Panc1 (cell line): ENCODE results near the gene FAM43A. TPM values are rescaled to one million over a fixed set of nuclear protein-coding genes. Genes with fewer than 3 reads are reported as not detected.

Experiments
- ATAC-seq: fragments of 200-7000 bp; cut with Tn5 transposase; 2 replicates; pipeline ENCODE4 v1.9.1; 2020; ENCODE audit warnings: mild to moderate bottlenecking, moderate library complexity
- BruUV-seq: library from RNA; stranded (reverse); fragments of 400-500 nt; replicated peaks from 2 replicates; lab custom pipeline; 2021; lab: Mats Ljungman, UMichigan
- CTCF ChIA-PET: fragments of 300-600 bp; sonication (Branson Sonifier 250); formaldehyde crosslinking; loops from one replicate; lab custom pipeline; 2022; ENCODE audit warnings: antibody characterized with exemption; lab: Charles Lee
- POLR2A ChIA-PET: fragments of 300-600 bp; sonication (Branson Sonifier 250); formaldehyde crosslinking; loops from one replicate; lab custom pipeline; 2022; ENCODE audit warnings: antibody characterized with exemption; lab: Charles Lee
- DNase-seq: peaks from one replicate; pipeline ENCODE4 v3.0.0-alpha.2; 2010; ENCODE audit warnings: low read depth, low spot score
- H3K27ac ChIP-seq: 2 replicates; pipeline ENCODE4 v1.5.1; 2011; ENCODE audit warnings: mild to moderate bottlenecking, low read length, inconsistent platforms
- H3K27me3 ChIP-seq: fragments of 200-500 bp; sonication (Bioruptor generic); 2 replicates; pipeline ENCODE4 v1.6.0; 2014; ENCODE audit warnings: low read length, inconsistent platforms; ENCODE audit not compliant: control insufficient read depth, insufficient read depth
- H3K36me3 ChIP-seq: fragments of 200-500 bp; sonication (Bioruptor generic); 2 replicates; pipeline ENCODE4 v1.5.1; 2014; ENCODE audit warnings: inconsistent platforms, mild to moderate bottlenecking, low read length, moderate library complexity; ENCODE audit not compliant: control insufficient read depth, insufficient read depth
- H3K4me1 ChIP-seq: 2 replicates; pipeline ENCODE4 v1.5.1; 2011; ENCODE audit warnings: inconsistent platforms, mild to moderate bottlenecking, low read length, moderate library complexity; ENCODE audit not compliant: control insufficient read depth, insufficient read depth
- H3K4me3 ChIP-seq, 2 experiments: 2 replicates each; pipeline ENCODE4 v1.5.1; 2011 to 2012; ENCODE audit warnings: low read depth in 2 of 2, low read length in 2 of 2, mild to moderate bottlenecking in 2 of 2, inconsistent platforms in 1 of 2, moderate library complexity in 1 of 2
- H3K9me3 ChIP-seq: fragments of 200-500 bp; sonication (Bioruptor generic); 2 replicates; pipeline ENCODE4 v1.5.1; 2014; ENCODE audit warnings: low read depth, mild to moderate bottlenecking, inconsistent platforms, low read length, moderate library complexity; ENCODE audit not compliant: control insufficient read depth, insufficient read depth
- POLR2AphosphoS5 ChIP-seq: IDR thresholded peaks from 2 replicates; pipeline ENCODE4 v1.6.1; 2012; ENCODE audit warnings: mild to moderate bottlenecking, low read depth, low read length, moderate library complexity
- SIN3A ChIP-seq: IDR thresholded peaks from 2 replicates; pipeline ENCODE4 v1.6.1; 2012; ENCODE audit warnings: low read depth, mild to moderate bottlenecking, low read length, moderate library complexity, borderline replicate concordance; ENCODE audit not compliant: insufficient read depth
- TCF7L2 ChIP-seq: IDR thresholded peaks from 2 replicates; pipeline ENCODE4 v1.6.1; 2011; ENCODE audit warnings: mild to moderate bottlenecking, low read depth, low read length, inconsistent platforms
- in situ Hi-C: cut with HindIII; loops from 2 replicates; pipeline ENCODE4 v1.10.0; 2016; ENCODE audit warnings: low sequenced_read_pairs, low pct_unique_long_range_greater_than_20kb
- intact Hi-C: fragments of 100-400 bp; cut with micrococcal nuclease; formaldehyde crosslinking; loops from one replicate; pipeline ENCODE4 v1.10.0; 2022; ENCODE audit not compliant: unreplicated experiment
- total RNA-seq: library from RNA; stranded (reverse); gene quantifications from one replicate; pipeline ENCODE4 v1.2.1, GENCODE V29; 2021; ENCODE audit not compliant: unreplicated experiment
- TF ChIP-seq, protein P1 (sequence below), 2 experiments: IDR thresholded peaks; 2 replicates each; pipeline ENCODE4 v1.6.1; 2011 to 2012; ENCODE audit warnings: low read depth in 2 of 2, control low read depth in 1 of 2, low read length in 1 of 2, mild to moderate bottlenecking in 1 of 2, moderate library complexity in 1 of 2; ENCODE audit not compliant: insufficient read depth in 1 of 2
- TF ChIP-seq, protein P2 (sequence below): fragments of 450-650 bp; IDR thresholded peaks from 2 replicates; pipeline ENCODE4 v1.5.1; 2017; ENCODE audit warnings: mild to moderate bottlenecking

Gene FAM43A
- total RNA-seq, 1 experiment from 2014 or later: 51.4 TPM

DNA sequence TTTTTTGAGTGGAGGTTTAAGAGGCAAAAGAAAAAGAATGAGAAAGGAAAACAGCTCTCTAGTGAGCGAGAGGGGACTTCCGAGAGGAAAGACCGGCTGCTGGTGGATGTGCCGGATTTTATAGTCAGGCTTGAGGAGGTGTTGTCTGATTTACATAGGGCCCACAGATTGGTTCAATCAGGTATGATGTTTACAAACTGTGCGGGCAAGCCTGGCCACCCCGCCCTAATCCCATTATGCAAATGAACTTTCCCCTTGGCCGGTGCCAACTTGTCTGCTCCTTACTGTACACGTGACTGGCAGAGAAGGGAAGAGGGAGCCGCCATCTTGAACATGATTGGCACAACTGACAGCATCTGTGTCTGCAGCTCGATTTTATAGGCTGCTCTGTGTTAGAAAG lies 44.7 kb downstream of the FAM43A start:
- peaks cover 4% of the 10 kb centered on the region; the same call in 1 of the 2 replicates for H3K9me3 ChIP-seq
- H3K4me1 ChIP-seq: peaks cover 6% of the 10 kb centered on the region
- no peak for DNase-seq
- H3K27ac ChIP-seq: no peak overlapping the region
- no peaks in the 10 kb centered on the region for H3K27me3 ChIP-seq
- TF ChIP-seq, protein P1, sequence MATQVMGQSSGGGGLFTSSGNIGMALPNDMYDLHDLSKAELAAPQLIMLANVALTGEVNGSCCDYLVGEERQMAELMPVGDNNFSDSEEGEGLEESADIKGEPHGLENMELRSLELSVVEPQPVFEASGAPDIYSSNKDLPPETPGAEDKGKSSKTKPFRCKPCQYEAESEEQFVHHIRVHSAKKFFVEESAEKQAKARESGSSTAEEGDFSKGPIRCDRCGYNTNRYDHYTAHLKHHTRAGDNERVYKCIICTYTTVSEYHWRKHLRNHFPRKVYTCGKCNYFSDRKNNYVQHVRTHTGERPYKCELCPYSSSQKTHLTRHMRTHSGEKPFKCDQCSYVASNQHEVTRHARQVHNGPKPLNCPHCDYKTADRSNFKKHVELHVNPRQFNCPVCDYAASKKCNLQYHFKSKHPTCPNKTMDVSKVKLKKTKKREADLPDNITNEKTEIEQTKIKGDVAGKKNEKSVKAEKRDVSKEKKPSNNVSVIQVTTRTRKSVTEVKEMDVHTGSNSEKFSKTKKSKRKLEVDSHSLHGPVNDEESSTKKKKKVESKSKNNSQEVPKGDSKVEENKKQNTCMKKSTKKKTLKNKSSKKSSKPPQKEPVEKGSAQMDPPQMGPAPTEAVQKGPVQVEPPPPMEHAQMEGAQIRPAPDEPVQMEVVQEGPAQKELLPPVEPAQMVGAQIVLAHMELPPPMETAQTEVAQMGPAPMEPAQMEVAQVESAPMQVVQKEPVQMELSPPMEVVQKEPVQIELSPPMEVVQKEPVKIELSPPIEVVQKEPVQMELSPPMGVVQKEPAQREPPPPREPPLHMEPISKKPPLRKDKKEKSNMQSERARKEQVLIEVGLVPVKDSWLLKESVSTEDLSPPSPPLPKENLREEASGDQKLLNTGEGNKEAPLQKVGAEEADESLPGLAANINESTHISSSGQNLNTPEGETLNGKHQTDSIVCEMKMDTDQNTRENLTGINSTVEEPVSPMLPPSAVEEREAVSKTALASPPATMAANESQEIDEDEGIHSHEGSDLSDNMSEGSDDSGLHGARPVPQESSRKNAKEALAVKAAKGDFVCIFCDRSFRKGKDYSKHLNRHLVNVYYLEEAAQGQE (IDR thresholded peaks at IDR 0.05; ENCODE audit: insufficient read depth in 1 of 2, low read depth in 2 of 2, low read length in 1 of 2): no peak
- TF ChIP-seq SIN3A (no peak), POLR2AphosphoS5 (no peak), TCF7L2 (no peak)
- TF ChIP-seq, protein P2, sequence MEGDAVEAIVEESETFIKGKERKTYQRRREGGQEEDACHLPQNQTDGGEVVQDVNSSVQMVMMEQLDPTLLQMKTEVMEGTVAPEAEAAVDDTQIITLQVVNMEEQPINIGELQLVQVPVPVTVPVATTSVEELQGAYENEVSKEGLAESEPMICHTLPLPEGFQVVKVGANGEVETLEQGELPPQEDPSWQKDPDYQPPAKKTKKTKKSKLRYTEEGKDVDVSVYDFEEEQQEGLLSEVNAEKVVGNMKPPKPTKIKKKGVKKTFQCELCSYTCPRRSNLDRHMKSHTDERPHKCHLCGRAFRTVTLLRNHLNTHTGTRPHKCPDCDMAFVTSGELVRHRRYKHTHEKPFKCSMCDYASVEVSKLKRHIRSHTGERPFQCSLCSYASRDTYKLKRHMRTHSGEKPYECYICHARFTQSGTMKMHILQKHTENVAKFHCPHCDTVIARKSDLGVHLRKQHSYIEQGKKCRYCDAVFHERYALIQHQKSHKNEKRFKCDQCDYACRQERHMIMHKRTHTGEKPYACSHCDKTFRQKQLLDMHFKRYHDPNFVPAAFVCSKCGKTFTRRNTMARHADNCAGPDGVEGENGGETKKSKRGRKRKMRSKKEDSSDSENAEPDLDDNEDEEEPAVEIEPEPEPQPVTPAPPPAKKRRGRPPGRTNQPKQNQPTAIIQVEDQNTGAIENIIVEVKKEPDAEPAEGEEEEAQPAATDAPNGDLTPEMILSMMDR: no peak
- H3K36me3 ChIP-seq: no peaks in the 10 kb centered on the region
- intact Hi-C loops (no loop called here), in situ Hi-C loops (no loop called here)
- ATAC-seq: no peak
- ChIA-PET POLR2A (no interaction called here), CTCF (no interaction called here)
- BruUV-seq: no TSS peak
- no peak overlapping the region for H3K4me3 ChIP-seq

DNA sequence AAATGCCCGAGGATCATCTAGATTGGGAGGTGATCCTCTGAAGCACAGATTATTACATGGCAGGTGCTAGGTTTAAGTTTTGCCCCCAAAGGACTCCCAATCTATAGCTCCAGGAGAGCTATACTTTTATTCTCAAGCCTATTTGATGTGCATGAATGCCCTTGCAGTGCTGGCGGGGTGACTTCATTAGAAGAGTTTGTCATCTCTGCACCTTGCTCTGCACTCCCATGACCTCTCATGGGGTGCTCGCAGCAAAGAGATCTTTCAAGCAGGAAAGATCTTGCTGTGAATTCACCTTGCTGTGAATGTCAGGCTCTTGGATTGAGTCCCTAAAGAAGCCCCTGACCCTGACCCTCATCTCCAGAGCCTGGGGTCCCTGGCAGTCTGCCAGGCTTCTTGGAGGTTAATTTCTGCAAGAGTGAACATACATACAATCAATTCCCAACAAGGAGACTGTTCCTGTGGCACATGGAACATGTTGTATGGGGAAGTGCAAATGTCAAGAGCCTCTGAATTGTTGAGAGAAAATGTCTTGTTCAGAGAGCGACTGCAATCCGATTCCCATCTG lies 45.9 kb downstream of the FAM43A start:
- no peak overlapping the region for H3K4me3 ChIP-seq
- no TSS peak for BruUV-seq
- ChIA-PET CTCF (interaction anchor here (0.6 kb wide), 1 partner anchor 9 kb away, joined by 3 read pairs; no protein-coding TSS in a partner anchor), POLR2A (no interaction called here)
- peaks cover 6% of the 10 kb centered on the region for H3K4me1 ChIP-seq
- no peak for TF ChIP-seq POLR2AphosphoS5
- TF ChIP-seq, protein P1 (IDR thresholded peaks at IDR 0.05; ENCODE audit: insufficient read depth in 1 of 2, low read depth in 2 of 2, low read length in 1 of 2): no peak
- no peak for TF ChIP-seq TCF7L2
- no peak for TF ChIP-seq SIN3A
- TF ChIP-seq, protein P2: no peak
- peaks cover 6% of the 10 kb centered on the region; the same call in 1 of the 2 replicates for H3K9me3 ChIP-seq
- in situ Hi-C loops: no loop called here
- H3K36me3 ChIP-seq: no peaks in the 10 kb centered on the region
- H3K27ac ChIP-seq: no peak overlapping the region
- H3K27me3 ChIP-seq: no peaks in the 10 kb centered on the region
- no peak for ATAC-seq
- DNase-seq: no peak
- intact Hi-C loops: no loop called here
